ENCODE data around the gene PLEKHN1. TPM values are rescaled to one million over a fixed set of nuclear protein-coding genes. Genes with fewer than 3 reads are reported as not detected.

The PLEKHN1 gene
- total RNA-seq, 4 donors from 2014 or later, result 0.21 to 2.4 TPM; not detected in 2

- peaks cover 0 to 45% (median 18%) of the 10 kb centered on the region in 4 donors for H3K4me1 ChIP-seq
These were observed 58.8 kb downstream of the PLEKHN1 start for GRCh38 chr1:1024771-1025699.

More at GRCh38 chr1:1024771-1025699, 58.8 kb downstream of the PLEKHN1 start:
- DNase-seq (ENCODE audit: low spot score in 2 of 2), result no peak
- H3K9me3 ChIP-seq, result no peaks in the 10 kb centered on the region
- peak overlapping the region in 1 of 4 donors; percentile 52 for H3K27ac ChIP-seq
- TF ChIP-seq, protein P1, sequence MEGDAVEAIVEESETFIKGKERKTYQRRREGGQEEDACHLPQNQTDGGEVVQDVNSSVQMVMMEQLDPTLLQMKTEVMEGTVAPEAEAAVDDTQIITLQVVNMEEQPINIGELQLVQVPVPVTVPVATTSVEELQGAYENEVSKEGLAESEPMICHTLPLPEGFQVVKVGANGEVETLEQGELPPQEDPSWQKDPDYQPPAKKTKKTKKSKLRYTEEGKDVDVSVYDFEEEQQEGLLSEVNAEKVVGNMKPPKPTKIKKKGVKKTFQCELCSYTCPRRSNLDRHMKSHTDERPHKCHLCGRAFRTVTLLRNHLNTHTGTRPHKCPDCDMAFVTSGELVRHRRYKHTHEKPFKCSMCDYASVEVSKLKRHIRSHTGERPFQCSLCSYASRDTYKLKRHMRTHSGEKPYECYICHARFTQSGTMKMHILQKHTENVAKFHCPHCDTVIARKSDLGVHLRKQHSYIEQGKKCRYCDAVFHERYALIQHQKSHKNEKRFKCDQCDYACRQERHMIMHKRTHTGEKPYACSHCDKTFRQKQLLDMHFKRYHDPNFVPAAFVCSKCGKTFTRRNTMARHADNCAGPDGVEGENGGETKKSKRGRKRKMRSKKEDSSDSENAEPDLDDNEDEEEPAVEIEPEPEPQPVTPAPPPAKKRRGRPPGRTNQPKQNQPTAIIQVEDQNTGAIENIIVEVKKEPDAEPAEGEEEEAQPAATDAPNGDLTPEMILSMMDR (IDR thresholded peaks at IDR 0.05), result no peak
- TF ChIP-seq EP300 (IDR thresholded peaks at IDR 0.05) (no peak), POLR2A (IDR thresholded peaks at IDR 0.05) (no peak)
- 24 to 69% methylated on average over 12 to 16 of the region's 31 CpGs for WGBS, 2 donors
- H3K36me3 ChIP-seq, result no peaks in the 10 kb centered on the region
- no peak overlapping the region for H3K4me3 ChIP-seq
- no peaks in the 10 kb centered on the region for H3K27me3 ChIP-seq

Small RNAs within 50 kb of the gene (small RNA-seq; reads per million reads assigned to genes)
- not detected for gene AL645608.3

Other genes with a start within 250 kb of the PLEKHN1 start
- gene SAMD11, start 42.6 kb upstream of the PLEKHN1 start, total RNA-seq, result 10 to 100 TPM in 2 of 4 donors, 1 to 10 TPM in 2; 2.6 to 15.9 (median 11.5) TPM
- gene NOC2L, start 7.2 kb upstream of the PLEKHN1 start, total RNA-seq, result 10 to 100 TPM; 28.2 to 54.0 (median 46.4) TPM
- 10 to 100 TPM in 3 of 4 donors, 1 to 10 TPM in 1; 4.2 to 19.2 (median 11.9) TPM for gene KLHL17, start 5.9 kb upstream of the PLEKHN1 start, total RNA-seq
- under 1 TPM in 2 of 4 donors, not detected in 2; 0.22 to 0.78 TPM for gene PERM1, start 15.6 kb downstream of the PLEKHN1 start, total RNA-seq
- 10 to 100 TPM; 26.9 to 70.8 (median 58.7) TPM for gene HES4, start 33.6 kb downstream of the PLEKHN1 start, total RNA-seq
- gene ISG15, start 47.0 kb downstream of the PLEKHN1 start, total RNA-seq, result 10 to 100 TPM; 29.1 to 65.4 (median 48.7) TPM
- gene AGRN, start 53.6 kb downstream of the PLEKHN1 start, total RNA-seq, result 10 to 100 TPM; 10.9 to 35.7 (median 20.6) TPM
- gene RNF223, start 107.8 kb downstream of the PLEKHN1 start, total RNA-seq, result not detected
- gene C1orf159, start 149.6 kb downstream of the PLEKHN1 start, total RNA-seq, result 10 to 100 TPM; 18.4 to 29.4 (median 23.1) TPM
- not detected for gene TTLL10, start 207.4 kb downstream of the PLEKHN1 start, total RNA-seq
- under 1 TPM in 1 of 4 donors, not detected in 3; 0.44 TPM for gene TNFRSF18, start 240.1 kb downstream of the PLEKHN1 start, total RNA-seq
- 1 to 10 TPM in 2 of 4 donors, under 1 TPM in 2; 0.39 to 3.7 (median 0.97) TPM for gene TNFRSF4, start 247.7 kb downstream of the PLEKHN1 start, total RNA-seq

Measured in tibial nerve (tissue), 4 donors.